OCI-LY1 (cell line): ENCODE results near the gene AKAP3.

Source experiments
- H2AFZ ChIP-seq: fragments of 200-600 bp; sonication (generic), shearing (Covaris generic); 2 replicates; pipeline ENCODE4 v1.6.0; 2014; ENCODE audit warnings: antibody characterized with exemption, mild to moderate bottlenecking, low read length
- H3F3A ChIP-seq: fragments of 200-600 bp; sonication (generic), shearing (Covaris generic); 2 replicates; pipeline ENCODE4 v1.6.0; 2014; ENCODE audit warnings: mild to moderate bottlenecking, antibody characterized with exemption, low read length, moderate library complexity; ENCODE audit not compliant: insufficient read depth
- H3K27ac ChIP-seq: fragments of 200-600 bp; sonication (generic); 2 replicates; pipeline ENCODE4 v1.5.1; 2014; ENCODE audit warnings: low read length, mixed run types, mild to moderate bottlenecking, low read depth; ENCODE audit not compliant: poor library complexity, severe bottlenecking
- H3K27me3 ChIP-seq: fragments of 200-600 bp; sonication (generic); 2 replicates; pipeline ENCODE4 v1.6.0; 2014; ENCODE audit warnings: antibody characterized with exemption, mild to moderate bottlenecking, low read length, moderate library complexity; ENCODE audit not compliant: insufficient read depth
- H3K36me3 ChIP-seq: fragments of 200-600 bp; sonication (generic); 2 replicates; pipeline ENCODE4 v1.6.1; 2014; ENCODE audit warnings: mild to moderate bottlenecking, antibody characterized with exemption, low read length, moderate library complexity, mixed read lengths; ENCODE audit not compliant: insufficient read depth
- H3K4me1 ChIP-seq: fragments of 200-600 bp; sonication (generic); 2 replicates; pipeline ENCODE4 v1.5.1; 2014; ENCODE audit warnings: mild to moderate bottlenecking, low read length, moderate library complexity; ENCODE audit not compliant: insufficient read depth, severe bottlenecking
- H3K4me2 ChIP-seq: fragments of 200-600 bp; sonication (generic), shearing (Covaris generic); 2 replicates; pipeline ENCODE4 v1.6.1; 2014; ENCODE audit warnings: low read length
- H3K4me3 ChIP-seq: fragments of 200-600 bp; sonication (generic); 2 replicates; pipeline ENCODE4 v1.5.1; 2014; ENCODE audit warnings: low read length, low read depth, mild to moderate bottlenecking, mixed read lengths; ENCODE audit not compliant: poor library complexity, severe bottlenecking
- H3K79me2 ChIP-seq: fragments of 200-600 bp; shearing (Covaris generic); 2 replicates; pipeline ENCODE4 v1.6.1; 2016; ENCODE audit warnings: mixed run types, low read length, mixed read lengths; ENCODE audit not compliant: insufficient read depth
- H3K9ac ChIP-seq: fragments of 200-600 bp; sonication (generic), shearing (Covaris generic); 2 replicates; pipeline ENCODE4 v1.6.1; 2014; ENCODE audit warnings: mild to moderate bottlenecking, low read length, mixed read lengths
- H3K9me2 ChIP-seq: fragments of 200-600 bp; sonication (generic), shearing (Covaris generic); 2 replicates; pipeline ENCODE4 v1.6.1; 2014; ENCODE audit warnings: low read depth, mild to moderate bottlenecking, low read length, mixed read lengths
- H3K9me3 ChIP-seq: fragments of 200-600 bp; shearing (Covaris generic); 2 replicates; pipeline ENCODE4 v1.6.1; 2014; ENCODE audit warnings: low read length, mixed read lengths
- H4K20me1 ChIP-seq: fragments of 200-600 bp; sonication (generic), shearing (Covaris generic); 2 replicates; pipeline ENCODE4 v1.6.0; 2016; ENCODE audit warnings: mild to moderate bottlenecking, low read length; ENCODE audit not compliant: insufficient read depth
- CTCF ChIP-seq: fragments of 200-600 bp; sonication (generic), shearing (Covaris generic); IDR thresholded peaks from 2 replicates; pipeline ENCODE4 v1.5.1; 2017; ENCODE audit warnings: mild to moderate bottlenecking, antibody characterized with exemption, low read length, moderate library complexity, mixed read lengths
- EZH2 ChIP-seq: fragments of 200-600 bp; sonication (generic), shearing (Covaris generic); IDR thresholded peaks from 2 replicates; pipeline ENCODE4 v1.8.0; 2017; ENCODE audit warnings: borderline replicate concordance, mixed run types, mild to moderate bottlenecking, antibody characterized with exemption, low read length, moderate library complexity, mixed read lengths

Gene AKAP3

DNA sequence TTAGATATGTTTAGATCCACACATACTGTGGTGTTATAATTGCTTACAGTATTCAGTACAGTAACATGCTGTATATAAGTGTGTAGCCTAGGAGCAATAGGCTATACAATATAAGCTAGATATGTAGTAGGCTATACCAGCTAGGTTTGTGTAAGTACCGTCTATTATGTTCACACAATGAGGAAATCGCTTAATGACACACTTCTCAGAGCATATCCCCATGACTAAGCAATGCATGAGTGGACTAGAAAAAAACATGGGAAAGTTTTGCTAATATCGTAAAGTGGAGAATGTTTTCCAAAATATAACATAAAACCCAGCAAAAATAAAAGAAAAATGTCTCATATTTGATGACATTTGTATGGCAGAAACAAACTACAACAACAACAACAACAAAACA, 27.3 kb downstream of the AKAP3 start:
- Histone ChIP-seq H3K9ac (no peak overlapping the region), H3K9me2 (no peaks in the 10 kb centered on the region), H3F3A (no peaks in the 10 kb centered on the region), H3K27ac (no peak overlapping the region), H3K79me2 (no peaks in the 10 kb centered on the region), H3K4me2 (no peak overlapping the region), H3K4me3 (no peak overlapping the region), H4K20me1 (no peaks in the 10 kb centered on the region), H3K36me3 (no peaks in the 10 kb centered on the region), H3K4me1 (no peaks in the 10 kb centered on the region), H2AFZ (no peak overlapping the region), H3K27me3 (0 out of 2 replicates have a peak, but pooled peaks cover 3% of the 10 kb centered on the region), H3K9me3 (no peaks in the 10 kb centered on the region)
- TF ChIP-seq EZH2: no peak
- no peak for TF ChIP-seq CTCF

- Histone ChIP-seq H3K4me2 (no peak overlapping the region), H3K27me3 (no peaks in the 10 kb centered on the region), H4K20me1 (no peaks in the 10 kb centered on the region), H3K9ac (no peak overlapping the region), H3K4me1 (no peaks in the 10 kb centered on the region), H3K27ac (no peak overlapping the region), H3F3A (no peaks in the 10 kb centered on the region), H3K36me3 (no peaks in the 10 kb centered on the region), H3K9me2 (no peaks in the 10 kb centered on the region), H3K4me3 (no peak overlapping the region), H3K9me3 (no peaks in the 10 kb centered on the region), H2AFZ (no peak overlapping the region), H3K79me2 (no peaks in the 10 kb centered on the region)
- TF ChIP-seq EZH2: no peak
- TF ChIP-seq CTCF: no peak
These were observed 33.2 kb downstream of the AKAP3 start for GRCh38 chr12:4615667-4616066.

DNA sequence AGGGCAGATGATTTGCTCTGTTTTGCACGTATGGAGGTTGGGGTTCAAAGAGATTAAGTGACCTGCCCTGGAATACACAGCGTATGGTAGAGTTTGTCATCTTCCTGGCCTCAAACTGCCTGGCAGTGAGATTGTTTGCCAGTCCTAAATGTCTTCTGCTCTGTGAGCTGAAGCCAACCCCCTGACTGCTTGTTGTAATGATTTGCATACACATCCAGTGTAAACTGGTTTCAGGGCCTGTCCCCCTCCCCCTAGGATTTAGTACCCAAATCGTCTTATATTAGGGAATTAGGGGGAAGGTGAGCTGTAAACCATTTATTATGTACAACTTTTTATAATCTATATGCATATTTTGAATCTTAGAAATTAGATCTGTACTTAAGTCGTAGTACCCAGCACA, 38.4 kb downstream of the AKAP3 start:
- TF ChIP-seq CTCF (no peak), EZH2 (no peak)
- Histone ChIP-seq H3K27ac (no peak overlapping the region), H4K20me1 (no peaks in the 10 kb centered on the region), H3K36me3 (no peaks in the 10 kb centered on the region), H3K9me3 (no peaks in the 10 kb centered on the region), H3K79me2 (no peaks in the 10 kb centered on the region), H3F3A (no peaks in the 10 kb centered on the region), H3K4me2 (no peak overlapping the region), H3K9ac (no peak overlapping the region), H3K4me3 (no peak overlapping the region), H3K27me3 (no peaks in the 10 kb centered on the region), H3K4me1 (peaks cover 5% of the 10 kb centered on the region), H2AFZ (no peak overlapping the region), H3K9me2 (no peaks in the 10 kb centered on the region)
